ENCODE data around the gene SMARCA2.
A peak's percentile ranks its signal among the peaks of the same experiment; 100 is the strongest.

The SMARCA2 gene

DNA sequence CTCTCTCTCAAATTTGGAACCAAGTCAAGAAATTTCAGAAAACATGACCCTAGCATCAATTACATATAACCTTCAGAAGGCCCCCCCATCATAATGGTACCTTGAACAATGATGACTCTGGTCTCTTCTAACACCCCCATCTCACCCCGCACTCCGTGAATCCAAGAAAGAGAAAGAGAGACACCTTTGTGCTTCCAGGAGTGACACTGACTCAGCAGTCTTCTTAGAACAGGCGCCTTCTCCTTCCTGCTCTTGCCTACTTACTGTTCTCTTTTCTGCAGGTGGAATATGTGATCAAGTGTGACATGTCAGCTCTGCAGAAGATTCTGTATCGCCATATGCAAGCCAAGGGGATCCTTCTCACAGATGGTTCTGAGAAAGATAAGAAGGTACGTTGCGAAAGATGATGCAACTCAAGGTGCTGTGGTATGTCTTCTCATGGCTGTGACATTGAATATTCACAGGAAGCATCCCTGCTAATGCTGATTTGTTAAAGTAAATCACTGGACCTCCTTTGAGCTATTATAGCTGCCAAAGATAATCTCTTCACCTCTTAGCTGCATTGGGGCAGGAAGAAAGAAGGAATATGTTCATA, 81.3 kb downstream of the SMARCA2 start:
- Histone ChIP-seq H3K9me3 (no peaks in the 10 kb centered on the region), H3K27ac (no peak overlapping the region), H3K27me3 (no peaks in the 10 kb centered on the region), H3K4me3 (no peak overlapping the region), H3K4me1 (peaks cover 0 to 10% (median 0%) of the 10 kb centered on the region in 4 donors), H3K36me3 (peaks cover 50 to 68% (median 55%) of the 10 kb centered on the region in 3 donors)
- intact Hi-C loops (cut with DNase I; ENCODE audit: low total_unique reads) = no loop called here
- no peak for DNase-seq
- TF ChIP-seq, protein P1, sequence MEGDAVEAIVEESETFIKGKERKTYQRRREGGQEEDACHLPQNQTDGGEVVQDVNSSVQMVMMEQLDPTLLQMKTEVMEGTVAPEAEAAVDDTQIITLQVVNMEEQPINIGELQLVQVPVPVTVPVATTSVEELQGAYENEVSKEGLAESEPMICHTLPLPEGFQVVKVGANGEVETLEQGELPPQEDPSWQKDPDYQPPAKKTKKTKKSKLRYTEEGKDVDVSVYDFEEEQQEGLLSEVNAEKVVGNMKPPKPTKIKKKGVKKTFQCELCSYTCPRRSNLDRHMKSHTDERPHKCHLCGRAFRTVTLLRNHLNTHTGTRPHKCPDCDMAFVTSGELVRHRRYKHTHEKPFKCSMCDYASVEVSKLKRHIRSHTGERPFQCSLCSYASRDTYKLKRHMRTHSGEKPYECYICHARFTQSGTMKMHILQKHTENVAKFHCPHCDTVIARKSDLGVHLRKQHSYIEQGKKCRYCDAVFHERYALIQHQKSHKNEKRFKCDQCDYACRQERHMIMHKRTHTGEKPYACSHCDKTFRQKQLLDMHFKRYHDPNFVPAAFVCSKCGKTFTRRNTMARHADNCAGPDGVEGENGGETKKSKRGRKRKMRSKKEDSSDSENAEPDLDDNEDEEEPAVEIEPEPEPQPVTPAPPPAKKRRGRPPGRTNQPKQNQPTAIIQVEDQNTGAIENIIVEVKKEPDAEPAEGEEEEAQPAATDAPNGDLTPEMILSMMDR (IDR thresholded peaks at IDR 0.05) = no peak

DNA sequence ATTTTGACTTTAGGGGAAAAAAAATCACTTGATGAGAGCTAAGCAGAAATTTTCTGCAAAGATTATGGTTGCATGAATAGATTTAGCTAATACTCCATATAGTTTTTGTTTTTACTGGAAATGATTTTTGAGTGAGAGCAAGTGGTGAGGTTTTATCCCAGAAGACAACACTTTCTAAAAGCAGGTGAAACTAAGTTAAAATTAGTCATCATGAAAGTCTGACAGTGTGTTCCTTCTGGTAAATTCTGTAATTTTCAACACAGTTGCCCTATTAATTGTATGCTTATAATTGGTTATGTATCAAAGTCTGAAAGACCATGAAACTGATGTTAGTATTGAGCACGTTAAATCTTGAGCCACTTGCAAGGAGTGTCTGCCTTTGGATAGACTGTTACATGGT, 91.5 kb downstream of the SMARCA2 start:
- intact Hi-C loops (cut with DNase I; ENCODE audit: low total_unique reads) = no loop called here
- no peaks in the 10 kb centered on the region for H3K27me3 ChIP-seq
- H3K4me1 ChIP-seq = peaks cover 0 to 19% (median 4%) of the 10 kb centered on the region in 4 donors
- TF ChIP-seq, protein P1 (IDR thresholded peaks at IDR 0.05) = no peak
- peaks cover 27 to 71% (median 51%) of the 10 kb centered on the region in 3 donors for H3K36me3 ChIP-seq
- no peak overlapping the region for H3K27ac ChIP-seq
- H3K9me3 ChIP-seq = no peaks in the 10 kb centered on the region
- no peak for DNase-seq
- H3K4me3 ChIP-seq = no peak overlapping the region

DNA sequence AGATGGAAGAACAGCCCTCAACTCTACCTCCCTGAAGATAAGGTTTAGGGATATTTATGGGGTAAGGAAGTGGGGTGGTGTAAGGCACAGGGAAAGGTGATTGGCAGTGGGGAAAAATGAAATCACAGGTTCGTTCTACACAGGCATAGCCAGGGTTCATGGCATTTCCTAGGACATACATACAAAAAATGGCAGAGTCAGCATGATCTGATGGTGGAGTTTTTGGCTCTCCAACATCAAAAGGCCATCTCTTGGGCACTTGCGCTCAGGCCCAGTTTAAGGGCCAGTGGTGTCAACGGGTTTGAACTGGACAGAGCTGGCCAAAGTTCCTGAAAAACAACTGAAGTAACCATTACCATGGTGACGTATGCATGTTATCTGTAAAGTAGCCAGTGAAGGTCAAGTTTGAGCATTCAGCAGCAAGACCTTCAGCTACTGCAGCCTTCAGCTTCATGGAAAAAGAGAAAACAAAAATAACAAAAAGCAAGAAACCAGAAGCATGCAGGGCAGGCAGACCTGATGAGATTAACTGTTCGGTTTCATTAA, 92.8 kb downstream of the SMARCA2 start:
- H3K4me1 ChIP-seq = peaks cover 0 to 19% (median 4%) of the 10 kb centered on the region in 4 donors
- H3K27me3 ChIP-seq = no peaks in the 10 kb centered on the region
- H3K27ac ChIP-seq = peak overlapping the region in 1 of 2 donors; percentile 45
- no peak overlapping the region for H3K4me3 ChIP-seq
- H3K9me3 ChIP-seq = no peaks in the 10 kb centered on the region
- TF ChIP-seq, protein P1 (IDR thresholded peaks at IDR 0.05) = no peak
- DNase-seq = no peak
- H3K36me3 ChIP-seq = peaks cover 31 to 70% (median 53%) of the 10 kb centered on the region in 3 donors
- intact Hi-C loops (cut with DNase I; ENCODE audit: low total_unique reads) = no loop called here

DNA sequence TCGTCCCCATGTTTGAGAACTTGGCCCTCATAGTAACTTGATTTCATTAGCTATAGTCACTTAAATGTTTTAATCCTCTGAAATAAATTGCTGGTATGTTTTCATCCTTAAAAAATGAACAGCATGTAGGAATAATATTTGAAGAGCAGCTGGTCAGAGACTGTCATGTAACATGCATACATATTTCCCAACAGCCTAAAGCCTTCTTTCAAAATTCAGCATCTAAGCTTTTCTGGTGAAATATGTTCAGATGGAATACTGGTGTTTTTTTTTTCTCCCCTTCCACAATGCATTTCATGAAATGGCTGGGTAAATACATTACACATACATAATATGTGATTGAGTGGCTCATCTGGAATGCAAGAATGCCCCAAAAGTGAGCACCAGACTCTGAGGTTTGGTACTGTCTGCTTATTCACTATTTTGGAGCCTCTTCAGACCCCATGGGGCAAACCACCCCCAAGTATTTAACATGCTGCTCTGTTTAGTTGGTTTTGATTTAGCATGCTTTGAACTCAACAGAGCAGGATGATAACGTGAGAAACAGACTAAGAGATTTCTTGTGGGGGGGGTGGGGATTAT, 94.0 kb downstream of the SMARCA2 start:
- intact Hi-C loops (cut with DNase I; ENCODE audit: low total_unique reads) = no loop called here
- Histone ChIP-seq H3K27me3 (no peaks in the 10 kb centered on the region), H3K9me3 (no peaks in the 10 kb centered on the region), H3K4me3 (no peak overlapping the region), H3K27ac (peak overlapping the region in 1 of 2 donors; percentile 45), H3K36me3 (peaks cover 26 to 68% (median 59%) of the 10 kb centered on the region in 3 donors), H3K4me1 (peaks cover 0 to 19% (median 4%) of the 10 kb centered on the region in 4 donors)
- no peak for DNase-seq
- TF ChIP-seq, protein P1 (IDR thresholded peaks at IDR 0.05) = no peak

DNA sequence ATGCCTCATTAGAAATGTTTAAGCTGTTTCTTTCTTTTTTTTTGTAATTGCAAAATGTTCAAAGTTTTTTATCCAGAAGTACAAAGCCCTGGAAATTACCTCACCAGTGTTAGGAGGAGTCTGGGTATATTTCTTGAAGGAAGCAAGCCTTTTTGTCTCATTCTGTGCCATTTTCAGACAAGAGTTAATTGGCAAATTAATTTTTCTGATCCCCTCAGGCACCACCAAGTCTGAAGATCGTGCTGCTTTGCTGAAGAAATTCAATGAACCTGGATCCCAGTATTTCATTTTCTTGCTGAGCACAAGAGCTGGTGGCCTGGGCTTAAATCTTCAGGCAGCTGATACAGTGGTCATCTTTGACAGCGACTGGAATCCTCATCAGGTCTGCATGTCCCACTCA, 94.9 kb downstream of the SMARCA2 start:
- no peak overlapping the region for H3K4me3 ChIP-seq
- H3K27ac ChIP-seq = no peak overlapping the region
- intact Hi-C loops (cut with DNase I; ENCODE audit: low total_unique reads) = no loop called here
- H3K4me1 ChIP-seq = peaks cover 0 to 19% (median 4%) of the 10 kb centered on the region in 4 donors
- no peaks in the 10 kb centered on the region for H3K9me3 ChIP-seq
- H3K27me3 ChIP-seq = no peaks in the 10 kb centered on the region
- H3K36me3 ChIP-seq = peaks cover 28 to 59% (median 55%) of the 10 kb centered on the region in 3 donors
- DNase-seq = no peak
- TF ChIP-seq, protein P1 (IDR thresholded peaks at IDR 0.05) = no peak
